AG04450 (cell line): ENCODE measurements around the gene TRIM44. TPM values are rescaled to one million over a fixed set of nuclear protein-coding genes. Genes with fewer than 3 reads are reported as not detected.

Source experiments
- CTCF ChIA-PET: fragments of 300-600, 350-600 bp; formaldehyde crosslinking; extraction: SDS; loops from one replicate; lab custom pipeline; 2022; ENCODE audit warnings: antibody characterized with exemption, inconsistent platforms; lab: Charles Lee
- POLR2A ChIA-PET: fragments of 350-600 bp; formaldehyde crosslinking; extraction: SDS; loops from one replicate; lab custom pipeline; 2021; ENCODE audit warnings: antibody characterized with exemption, inconsistent platforms; lab: Yijun Ruan, JAX
- DNase-seq: peaks from one replicate; pipeline ENCODE4 v3.0.0-alpha.2; 2011; ENCODE audit warnings: low read depth, low spot score
- H3K27ac ChIP-seq: one replicate; pipeline ENCODE4 v1.5.1; 2012; ENCODE audit warnings: low read depth, low read length, control low read depth
- H3K27me3 ChIP-seq: one replicate; pipeline ENCODE4 v1.6.0; 2012; ENCODE audit warnings: low read length; ENCODE audit not compliant: control insufficient read depth, insufficient read depth
- H3K4me3 ChIP-seq: 2 replicates; pipeline ENCODE4 v1.5.1; 2011; ENCODE audit warnings: mild to moderate bottlenecking, low read depth, low read length, control low read depth
- H3K9me3 ChIP-seq: 2 replicates; pipeline ENCODE4 v1.5.1; 2012; ENCODE audit warnings: low read length; ENCODE audit not compliant: control insufficient read depth, insufficient read depth
- polyA plus RNA-seq: library from polyadenylated mRNA; depleted of rRNA; stranded (reverse); fragments of >200 nt; gene quantifications from 2 replicates; pipeline ENCODE4 v1.2.3, GENCODE V29; 2011
- TF ChIP-seq, protein P1 (sequence below): IDR thresholded peaks from 2 replicates; pipeline ENCODE4 v1.5.1; 2011; ENCODE audit warnings: low read depth, low read length, control low read depth, inconsistent platforms

The TRIM44 gene
- polyA plus RNA-seq, 1 experiment = 70.7 TPM

DNA sequence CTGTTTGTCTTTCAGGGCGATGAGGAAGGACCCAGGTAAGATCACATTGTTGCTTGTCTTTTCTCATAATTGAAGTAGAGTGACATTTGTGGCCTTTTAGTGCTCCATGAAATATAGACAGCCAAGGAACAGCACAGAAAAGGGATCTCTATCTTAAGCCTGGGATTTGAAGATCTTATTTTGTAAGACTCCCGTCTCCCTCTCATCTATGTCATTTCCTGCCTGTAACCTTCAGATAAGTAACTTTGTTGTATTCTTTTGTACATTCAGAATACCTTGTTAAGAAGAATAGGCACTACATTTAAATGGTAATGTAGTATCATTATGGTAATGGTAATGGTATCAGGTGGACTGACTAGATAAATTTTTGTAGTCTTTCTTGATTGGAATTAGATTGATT lies 72.8 kb downstream of the TRIM44 start:
- no peak overlapping the region for H3K4me3 ChIP-seq
- no peaks in the 10 kb centered on the region for H3K27me3 ChIP-seq
- DNase-seq = no peak
- no peak overlapping the region for H3K27ac ChIP-seq
- POLR2A ChIA-PET = no interaction called here
- TF ChIP-seq, protein P1, sequence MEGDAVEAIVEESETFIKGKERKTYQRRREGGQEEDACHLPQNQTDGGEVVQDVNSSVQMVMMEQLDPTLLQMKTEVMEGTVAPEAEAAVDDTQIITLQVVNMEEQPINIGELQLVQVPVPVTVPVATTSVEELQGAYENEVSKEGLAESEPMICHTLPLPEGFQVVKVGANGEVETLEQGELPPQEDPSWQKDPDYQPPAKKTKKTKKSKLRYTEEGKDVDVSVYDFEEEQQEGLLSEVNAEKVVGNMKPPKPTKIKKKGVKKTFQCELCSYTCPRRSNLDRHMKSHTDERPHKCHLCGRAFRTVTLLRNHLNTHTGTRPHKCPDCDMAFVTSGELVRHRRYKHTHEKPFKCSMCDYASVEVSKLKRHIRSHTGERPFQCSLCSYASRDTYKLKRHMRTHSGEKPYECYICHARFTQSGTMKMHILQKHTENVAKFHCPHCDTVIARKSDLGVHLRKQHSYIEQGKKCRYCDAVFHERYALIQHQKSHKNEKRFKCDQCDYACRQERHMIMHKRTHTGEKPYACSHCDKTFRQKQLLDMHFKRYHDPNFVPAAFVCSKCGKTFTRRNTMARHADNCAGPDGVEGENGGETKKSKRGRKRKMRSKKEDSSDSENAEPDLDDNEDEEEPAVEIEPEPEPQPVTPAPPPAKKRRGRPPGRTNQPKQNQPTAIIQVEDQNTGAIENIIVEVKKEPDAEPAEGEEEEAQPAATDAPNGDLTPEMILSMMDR = no peak
- CTCF ChIA-PET = no interaction called here
- H3K9me3 ChIP-seq = peaks cover 2% of the 10 kb centered on the region; the same call in 1 of the 2 replicates

DNA sequence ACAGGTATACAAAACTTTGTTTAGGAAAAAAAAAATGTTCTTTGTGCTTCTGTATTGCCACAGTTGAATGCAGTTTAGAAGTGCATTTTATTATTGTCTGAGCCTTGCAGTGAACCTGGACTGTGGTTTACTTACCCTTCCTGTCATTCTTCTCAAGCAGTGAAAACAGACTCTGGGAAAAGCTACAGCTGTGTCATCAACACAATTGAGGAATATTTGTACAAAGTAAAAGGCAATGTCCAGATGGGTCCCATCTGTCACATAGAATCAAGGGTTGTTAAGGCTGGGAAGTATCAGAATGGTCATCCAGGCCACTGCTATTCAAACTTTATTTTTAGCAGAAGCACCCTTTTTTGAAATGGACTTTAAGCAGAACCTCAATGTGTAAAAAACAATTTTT lies 73.3 kb downstream of the TRIM44 start:
- TF ChIP-seq, protein P1 = no peak
- H3K27me3 ChIP-seq = no peaks in the 10 kb centered on the region
- DNase-seq = no peak
- ChIA-PET POLR2A (no interaction called here), CTCF (no interaction called here)
- H3K27ac ChIP-seq = no peak overlapping the region
- no peak overlapping the region for H3K4me3 ChIP-seq
- peaks cover 2% of the 10 kb centered on the region; the same call in 1 of the 2 replicates for H3K9me3 ChIP-seq

DNA sequence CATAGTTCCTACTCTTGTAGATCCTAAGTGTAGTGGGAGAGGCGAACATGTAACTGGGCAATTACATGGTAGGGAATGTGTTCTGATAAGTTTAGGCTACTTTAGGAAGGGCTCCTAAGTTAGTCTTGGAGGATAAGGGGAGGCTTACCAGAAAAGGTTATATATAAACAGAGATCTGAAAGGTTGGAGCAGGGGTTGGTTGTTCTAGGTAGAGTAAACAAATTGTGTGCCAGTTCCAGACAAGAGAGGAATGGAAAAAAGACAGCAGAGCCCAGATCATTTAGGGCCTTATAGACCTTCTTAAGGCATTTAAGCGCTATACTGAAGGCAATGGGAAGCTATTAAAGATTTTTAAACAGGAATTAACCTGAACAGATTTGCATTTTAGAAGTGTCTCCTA lies 74.4 kb downstream of the TRIM44 start:
- CTCF ChIA-PET = no interaction called here

DNA sequence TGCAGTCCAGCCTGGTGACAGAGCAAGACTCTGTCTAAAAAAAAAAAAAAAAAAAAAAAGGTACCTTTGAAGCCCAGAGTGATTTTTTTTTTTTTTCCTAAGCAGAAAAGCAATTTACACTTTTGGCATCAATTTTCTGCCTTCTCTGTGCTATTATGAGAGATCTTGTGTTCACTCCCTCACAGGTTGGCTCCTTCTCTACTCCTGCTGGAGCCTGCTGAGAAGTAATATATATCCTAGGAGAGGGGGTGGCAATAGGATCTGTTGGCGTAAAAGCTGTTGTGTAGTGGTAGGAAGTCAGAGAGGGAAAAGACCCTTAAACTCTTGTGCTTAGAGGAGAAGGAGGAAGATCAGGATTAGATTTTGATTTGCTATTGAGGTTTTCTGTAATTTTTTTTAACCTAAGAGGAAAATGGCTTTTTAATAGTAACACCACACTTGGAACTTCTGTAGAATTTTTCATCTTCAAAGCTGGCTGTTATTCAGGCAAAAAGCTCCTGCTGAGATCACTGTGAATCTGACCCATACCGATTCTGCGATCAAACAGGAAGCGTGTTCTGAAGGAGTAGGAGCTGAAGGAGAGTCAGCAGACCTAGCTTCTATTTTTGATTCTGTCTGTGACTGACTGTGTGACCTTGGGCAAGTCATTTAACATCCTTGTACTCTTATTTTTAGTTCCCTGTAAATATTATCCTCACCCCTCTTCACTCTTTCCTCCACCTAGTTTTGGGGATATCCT lies 77.7 kb downstream of the TRIM44 start:
- POLR2A ChIA-PET = no interaction called here
- TF ChIP-seq, protein P1 = no peak

More for the DNA sequence above, 74.4 kb downstream of the TRIM44 start:
- H3K4me3 ChIP-seq = no peak overlapping the region
- H3K9me3 ChIP-seq = peaks cover 2% of the 10 kb centered on the region; the same call in 1 of the 2 replicates
- H3K27me3 ChIP-seq = no peaks in the 10 kb centered on the region
- POLR2A ChIA-PET = no interaction called here
- no peak for DNase-seq
- TF ChIP-seq, protein P1 = no peak
- no peak overlapping the region for H3K27ac ChIP-seq

DNA sequence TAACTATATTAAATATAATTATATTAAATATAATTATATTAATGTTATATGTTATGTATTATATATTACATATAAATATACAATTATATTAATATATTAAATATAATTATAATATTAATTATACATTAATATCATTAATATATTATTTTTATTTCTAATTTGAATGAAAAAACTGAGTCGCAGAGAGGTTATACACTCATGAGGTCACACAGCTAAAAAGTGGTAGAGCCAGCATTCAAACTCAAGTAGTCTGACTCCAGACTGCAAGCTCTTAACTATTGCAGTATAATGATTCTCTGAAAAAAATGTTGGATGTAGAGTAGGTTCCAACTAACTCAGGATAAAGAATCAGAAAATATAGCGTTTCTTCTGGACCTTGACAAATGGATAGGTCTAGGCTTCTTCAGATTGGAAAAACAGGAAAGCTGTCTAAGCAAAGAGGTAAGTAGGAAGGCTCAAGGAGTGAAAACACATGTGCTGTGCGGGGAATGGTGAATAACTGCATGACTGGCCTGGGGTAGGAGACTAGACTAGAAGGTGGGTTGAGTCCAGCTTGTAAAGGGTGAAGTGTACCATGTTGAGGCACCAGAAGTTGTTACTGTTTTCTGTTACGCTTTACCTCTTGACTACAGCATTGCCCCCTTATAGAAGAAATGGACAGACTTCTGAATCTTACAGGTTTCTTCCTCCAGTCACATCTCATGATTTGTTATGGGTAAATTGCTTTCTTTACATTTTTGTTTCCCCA lies 80.3 kb downstream of the TRIM44 start:
- H3K27me3 ChIP-seq = no peaks in the 10 kb centered on the region
- POLR2A ChIA-PET = no interaction called here
- TF ChIP-seq, protein P1 = no peak
- no peak for DNase-seq
- CTCF ChIA-PET = interaction anchor here (0.5 kb wide), 1 partner anchor 90 kb away, joined by 3 read pairs; no protein-coding TSS in a partner anchor
- H3K9me3 ChIP-seq = no peaks in the 10 kb centered on the region
- H3K27ac ChIP-seq = no peak overlapping the region
- no peak overlapping the region for H3K4me3 ChIP-seq

More for the DNA sequence above, 77.7 kb downstream of the TRIM44 start:
- no peak overlapping the region for H3K27ac ChIP-seq
- H3K9me3 ChIP-seq = no peaks in the 10 kb centered on the region
- no peak overlapping the region for H3K4me3 ChIP-seq
- H3K27me3 ChIP-seq = no peaks in the 10 kb centered on the region
- no peak for DNase-seq
- CTCF ChIA-PET = interaction anchor here (1.1 kb wide), 1 partner anchor 254 kb away, joined by 3 read pairs; no protein-coding TSS in a partner anchor
